ENCODE results near the gene PPFIA3.

GRCh38 chr19:49132974-49133609 lies 13.7 kb downstream of the PPFIA3 start:
- TF ChIP-seq RAD21 (IDR thresholded peaks at IDR 0.05; ENCODE audit: low read length) = no peak
- no peak for TF ChIP-seq EP300 (IDR thresholded peaks at IDR 0.05; ENCODE audit: borderline replicate concordance in 1 of 2, low read depth in 1 of 2, low read length in 1 of 2)
- TF ChIP-seq POLR2AphosphoS5 (IDR thresholded peaks at IDR 0.05; ENCODE audit: low read depth, low read length) = no peak
- no peak for TF ChIP-seq NRF1 (IDR thresholded peaks at IDR 0.05; ENCODE audit: low read depth, low read length)
- no peak for TF ChIP-seq EZH2phosphoT487 (IDR thresholded peaks at IDR 0.05; ENCODE audit: borderline replicate concordance, low read depth)
- TF ChIP-seq, protein P1, sequence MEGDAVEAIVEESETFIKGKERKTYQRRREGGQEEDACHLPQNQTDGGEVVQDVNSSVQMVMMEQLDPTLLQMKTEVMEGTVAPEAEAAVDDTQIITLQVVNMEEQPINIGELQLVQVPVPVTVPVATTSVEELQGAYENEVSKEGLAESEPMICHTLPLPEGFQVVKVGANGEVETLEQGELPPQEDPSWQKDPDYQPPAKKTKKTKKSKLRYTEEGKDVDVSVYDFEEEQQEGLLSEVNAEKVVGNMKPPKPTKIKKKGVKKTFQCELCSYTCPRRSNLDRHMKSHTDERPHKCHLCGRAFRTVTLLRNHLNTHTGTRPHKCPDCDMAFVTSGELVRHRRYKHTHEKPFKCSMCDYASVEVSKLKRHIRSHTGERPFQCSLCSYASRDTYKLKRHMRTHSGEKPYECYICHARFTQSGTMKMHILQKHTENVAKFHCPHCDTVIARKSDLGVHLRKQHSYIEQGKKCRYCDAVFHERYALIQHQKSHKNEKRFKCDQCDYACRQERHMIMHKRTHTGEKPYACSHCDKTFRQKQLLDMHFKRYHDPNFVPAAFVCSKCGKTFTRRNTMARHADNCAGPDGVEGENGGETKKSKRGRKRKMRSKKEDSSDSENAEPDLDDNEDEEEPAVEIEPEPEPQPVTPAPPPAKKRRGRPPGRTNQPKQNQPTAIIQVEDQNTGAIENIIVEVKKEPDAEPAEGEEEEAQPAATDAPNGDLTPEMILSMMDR (IDR thresholded peaks at IDR 0.05) = no peak
- TF ChIP-seq TEAD4 (IDR thresholded peaks at IDR 0.05; ENCODE audit: borderline replicate concordance, insufficient read depth) = no peak
- no peak for TF ChIP-seq SMC3 (IDR thresholded peaks at IDR 0.05; ENCODE audit: low read depth, low read length)
- no peak for TF ChIP-seq GABPA (IDR thresholded peaks at IDR 0.05; ENCODE audit: low read depth)
